Endodermal cell (in vitro differentiated cells): ENCODE data around the gene INTS11. TPM values are rescaled to one million over a fixed set of nuclear protein-coding genes. Genes with fewer than 3 reads are reported as not detected.

Experiments used
- DNase-seq: peaks from one replicate; pipeline ENCODE4 v3.0.0-alpha.2; 2017
- H3K27ac ChIP-seq: 2 replicates; pipeline ENCODE4 v1.5.1; 2013; ENCODE audit warnings: mild to moderate bottlenecking, low read depth, low read length, moderate library complexity
- H3K27me3 ChIP-seq: 2 replicates; pipeline ENCODE4 v1.6.1; 2013; ENCODE audit warnings: mild to moderate bottlenecking, low read length, moderate library complexity; ENCODE audit not compliant: insufficient read depth, control insufficient read depth, poor library complexity, severe bottlenecking
- H3K36me3 ChIP-seq: 2 replicates; pipeline ENCODE4 v1.7.0; 2013; ENCODE audit warnings: mild to moderate bottlenecking, low read length, moderate library complexity; ENCODE audit not compliant: control insufficient read depth, insufficient read depth
- H3K4me1 ChIP-seq: one replicate; pipeline ENCODE4 v1.7.0; 2013; ENCODE audit warnings: low read length; ENCODE audit not compliant: control insufficient read depth, insufficient read depth
- H3K4me3 ChIP-seq: 2 replicates; pipeline ENCODE4 v1.5.1; 2013; ENCODE audit warnings: mild to moderate bottlenecking, low read length, moderate library complexity
- H3K9ac ChIP-seq: 2 replicates; pipeline ENCODE4 v1.6.1; 2013; ENCODE audit warnings: mild to moderate bottlenecking, low read length, moderate library complexity; ENCODE audit not compliant: poor library complexity, severe bottlenecking; ENCODE audit errors: extremely low read depth
- H3K9me3 ChIP-seq: 2 replicates; pipeline ENCODE4 v1.6.1; 2013; ENCODE audit warnings: mild to moderate bottlenecking, low read length, moderate library complexity; ENCODE audit not compliant: control insufficient read depth
- H3K27ac Mint-ChIP-seq: 2 replicates; pipeline ENCODE4 v1.8.0; 2020; ENCODE audit warnings: mixed read lengths
- H3K27me3 Mint-ChIP-seq: 2 replicates; pipeline ENCODE4 v1.8.0; 2021; ENCODE audit warnings: mild to moderate bottlenecking, mixed read lengths; ENCODE audit not compliant: insufficient read depth
- H3K36me3 Mint-ChIP-seq: 2 replicates; pipeline ENCODE4 v1.8.0; 2020; ENCODE audit warnings: low read depth, mixed read lengths
- H3K4me1 Mint-ChIP-seq: 2 replicates; pipeline ENCODE4 v1.8.0; 2020; ENCODE audit warnings: mixed read lengths
- H3K4me3 Mint-ChIP-seq: 2 replicates; pipeline ENCODE4 v1.8.0; 2020; ENCODE audit warnings: mild to moderate bottlenecking, moderate library complexity, mixed read lengths
- H3K9me3 Mint-ChIP-seq: 2 replicates; pipeline ENCODE4 v1.8.0; 2020; ENCODE audit warnings: mild to moderate bottlenecking, mixed read lengths
- CTCF ChIP-seq: fragments of 200-600 bp; sonication (generic); conservative IDR thresholded peaks from 2 replicates; pipeline ENCODE4 v1.5.0; 2021; ENCODE audit warnings: antibody characterized with exemption, mild to moderate bottlenecking
- WGBS, 2 experiments: methylation state at CpG; one replicate each; pipeline versions ENCODE4 v1.1.5 to v1.1.7; 2013; ENCODE audit warnings: missing lambda C conversion rate in 2 of 2, mixed read lengths in 1 of 2; ENCODE audit not compliant: insufficient coverage in 1 of 2, insufficient read length in 1 of 2; 5-methylcytosine and 5-hydroxymethylcytosine counted together
- total RNA-seq, 2 donors: library from RNA; stranded (reverse); fragmentation: NEBNext Ultra II Directional in 1 of 2; extraction: Animal tissue kit (Norgen Biotek cat#: 25700) in 1 of 2; gene quantifications; 2 replicates in 1 of 2; 3 replicates in 1 of 2; pipeline ENCODE4 v1.2.1, GENCODE V29; 2021

The INTS11 gene
- total RNA-seq, 2 donors from 2014 or later = 146 to 153 TPM

DNA sequence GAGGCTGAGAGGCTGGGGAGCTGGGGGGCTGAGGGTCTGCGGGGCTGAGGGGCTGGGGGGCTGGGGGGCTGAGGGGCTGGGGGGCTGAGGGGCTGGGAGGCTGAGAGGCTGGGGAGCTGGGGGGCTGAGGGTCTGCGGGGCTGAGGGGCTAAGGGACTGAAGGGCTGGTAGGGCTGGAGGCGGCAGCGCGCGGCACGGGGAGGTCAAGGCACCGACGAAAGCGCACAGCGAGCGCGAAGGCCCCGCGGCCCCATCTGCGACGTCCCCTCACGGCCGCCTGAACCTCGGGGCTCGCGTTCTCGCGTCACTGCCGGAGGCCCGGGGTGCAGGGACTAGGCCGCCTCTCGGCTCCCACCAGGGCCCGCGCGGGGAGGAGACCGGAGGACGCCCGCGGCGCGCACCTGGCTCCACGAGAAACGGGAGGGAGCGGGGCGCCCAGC lies 356 bp downstream of the INTS11 start:
- no peaks in the 10 kb centered on the region for H3K27me3 Mint-ChIP-seq
- Histone ChIP-seq H3K4me1 (no peaks in the 10 kb centered on the region), H3K27me3 (no peaks in the 10 kb centered on the region), H3K36me3 (peaks cover 6% of the 10 kb centered on the region), H3K27ac (peak overlapping the region; percentile 24), H3K9me3 (no peaks in the 10 kb centered on the region), H3K9ac (peak overlapping the region; percentile 51), H3K4me3 (peak overlapping the region; percentile 78)
- DNase-seq = no peak
- H3K4me1 Mint-ChIP-seq = peaks cover 5% of the 10 kb centered on the region
- 0% methylated on average over 5 to 40 of the region's 41 CpGs for WGBS, 2 experiments
- H3K4me3 Mint-ChIP-seq = peak overlapping the region; percentile 59
- no peak for TF ChIP-seq CTCF
- H3K9me3 Mint-ChIP-seq = no peaks in the 10 kb centered on the region
- H3K27ac Mint-ChIP-seq = no peak overlapping the region
- H3K36me3 Mint-ChIP-seq = peaks cover 9% of the 10 kb centered on the region

- no peak overlapping the region for H3K27ac Mint-ChIP-seq
- no peaks in the 10 kb centered on the region for H3K27me3 ChIP-seq
These were observed 1.5 kb downstream of the INTS11 start for GRCh38 chr1:1322952-1323351.

GRCh38 chr1:1322418-1322817 lies 2.0 kb downstream of the INTS11 start:
- Histone ChIP-seq H3K9ac (no peak overlapping the region), H3K9me3 (no peaks in the 10 kb centered on the region), H3K4me1 (no peaks in the 10 kb centered on the region), H3K4me3 (no peak overlapping the region), H3K36me3 (peaks cover 20% of the 10 kb centered on the region), H3K27me3 (no peaks in the 10 kb centered on the region), H3K27ac (no peak overlapping the region)
- peaks cover 21% of the 10 kb centered on the region for H3K36me3 Mint-ChIP-seq
- H3K27me3 Mint-ChIP-seq = no peaks in the 10 kb centered on the region
- peak overlapping the region; percentile 44 for H3K27ac Mint-ChIP-seq
- no peak for DNase-seq
- 89 to 95% methylated on average over 2 to 6 of the region's 14 CpGs for WGBS, 2 experiments
- TF ChIP-seq CTCF = no peak
- H3K4me3 Mint-ChIP-seq = peak overlapping the region; percentile 59
- no peaks in the 10 kb centered on the region for H3K9me3 Mint-ChIP-seq
- H3K4me1 Mint-ChIP-seq = peaks cover 5% of the 10 kb centered on the region

More at GRCh38 chr1:1322952-1323351, 1.5 kb downstream of the INTS11 start:
- H3K9ac ChIP-seq = no peak overlapping the region
- no peak for DNase-seq
- no peaks in the 10 kb centered on the region for H3K4me1 ChIP-seq
- WGBS, 2 experiments = 95% methylated on average over 8 to 10 of the region's 10 CpGs
- no peak overlapping the region for H3K27ac ChIP-seq
- H3K36me3 ChIP-seq = peaks cover 16% of the 10 kb centered on the region
- H3K9me3 ChIP-seq = no peaks in the 10 kb centered on the region
- Mint-ChIP-seq H3K27me3 (no peaks in the 10 kb centered on the region), H3K9me3 (no peaks in the 10 kb centered on the region), H3K4me3 (peak overlapping the region; percentile 59), H3K36me3 (peaks cover 17% of the 10 kb centered on the region), H3K4me1 (peaks cover 5% of the 10 kb centered on the region)
- no peak for TF ChIP-seq CTCF
- H3K4me3 ChIP-seq = no peak overlapping the region
